IPS-NIHi7 (cell line): ENCODE results near the gene CAMKMT.
"Not testable (repeated sequence)": the region's sequence is repeated elsewhere in the genome, so short reads cannot be mapped to it uniquely, and the experiment has no call there.

ENCODE experiments used
- DNase-seq: peaks from one replicate; pipeline ENCODE4 v3.0.0; 2012; ENCODE audit warnings: mixed read lengths; ENCODE audit errors: extremely low spot score

Gene CAMKMT

GRCh38 chr2:44360749-44361329, 908 bp upstream of the CAMKMT start:
- no peak for DNase-seq

- DNase-seq: peak; percentile 30
Measured at GRCh38 chr2:44362207-44363015, 664 bp downstream of the CAMKMT start.

GRCh38 chr2:44364604-44365003, 2.9 kb downstream of the CAMKMT start:
- no peak for DNase-seq

- no peak for DNase-seq
Measured at GRCh38 chr2:44367591-44367990, 5.8 kb downstream of the CAMKMT start.

- no peak for DNase-seq
Measured at GRCh38 chr2:44369392-44369791, 7.6 kb downstream of the CAMKMT start.

- DNase-seq: no peak
Measured at GRCh38 chr2:44371445-44371844, 9.7 kb downstream of the CAMKMT start.

GRCh38 chr2:44372246-44372645, 10.5 kb downstream of the CAMKMT start:
- DNase-seq: no peak

GRCh38 chr2:44377486-44377885, 15.7 kb downstream of the CAMKMT start:
- no peak for DNase-seq

- not testable (repeated sequence) for DNase-seq
Measured at GRCh38 chr2:44385226-44385625, 23.5 kb downstream of the CAMKMT start.

GRCh38 chr2:44388877-44389276, 27.1 kb downstream of the CAMKMT start:
- no peak for DNase-seq

- no peak for DNase-seq
Measured at GRCh38 chr2:44389895-44390294, 28.1 kb downstream of the CAMKMT start.

GRCh38 chr2:44392338-44392943, 30.7 kb downstream of the CAMKMT start:
- DNase-seq: no peak

GRCh38 chr2:44397447-44398175, 35.9 kb downstream of the CAMKMT start:
- DNase-seq: no peak

GRCh38 chr2:44398243-44398897, 36.6 kb downstream of the CAMKMT start:
- DNase-seq: no peak

- no peak for DNase-seq
Measured at GRCh38 chr2:44420725-44421124, 59.0 kb downstream of the CAMKMT start.

GRCh38 chr2:44424211-44424610, 62.5 kb downstream of the CAMKMT start:
- DNase-seq: no peak

- DNase-seq: no peak
Measured at GRCh38 chr2:44429034-44429433, 67.3 kb downstream of the CAMKMT start.

- DNase-seq: peak; percentile 41
Measured at GRCh38 chr2:44430342-44430741, 68.6 kb downstream of the CAMKMT start.

GRCh38 chr2:44433895-44434294, 72.1 kb downstream of the CAMKMT start:
- DNase-seq: peak; percentile 14

- DNase-seq: no peak
Measured at GRCh38 chr2:44441200-44441599, 79.5 kb downstream of the CAMKMT start.

- DNase-seq: no peak
Measured at GRCh38 chr2:44442019-44442418, 80.3 kb downstream of the CAMKMT start.

GRCh38 chr2:44443517-44443916, 81.8 kb downstream of the CAMKMT start:
- DNase-seq: no peak
